ENCODE data around the gene ZBED3.
"Not testable (repeated sequence)": the region's sequence is repeated elsewhere in the genome, so short reads cannot be mapped to it uniquely, and the experiment has no call there.

Gene ZBED3, protein sequence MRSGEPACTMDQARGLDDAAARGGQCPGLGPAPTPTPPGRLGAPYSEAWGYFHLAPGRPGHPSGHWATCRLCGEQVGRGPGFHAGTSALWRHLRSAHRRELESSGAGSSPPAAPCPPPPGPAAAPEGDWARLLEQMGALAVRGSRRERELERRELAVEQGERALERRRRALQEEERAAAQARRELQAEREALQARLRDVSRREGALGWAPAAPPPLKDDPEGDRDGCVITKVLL

DNA sequence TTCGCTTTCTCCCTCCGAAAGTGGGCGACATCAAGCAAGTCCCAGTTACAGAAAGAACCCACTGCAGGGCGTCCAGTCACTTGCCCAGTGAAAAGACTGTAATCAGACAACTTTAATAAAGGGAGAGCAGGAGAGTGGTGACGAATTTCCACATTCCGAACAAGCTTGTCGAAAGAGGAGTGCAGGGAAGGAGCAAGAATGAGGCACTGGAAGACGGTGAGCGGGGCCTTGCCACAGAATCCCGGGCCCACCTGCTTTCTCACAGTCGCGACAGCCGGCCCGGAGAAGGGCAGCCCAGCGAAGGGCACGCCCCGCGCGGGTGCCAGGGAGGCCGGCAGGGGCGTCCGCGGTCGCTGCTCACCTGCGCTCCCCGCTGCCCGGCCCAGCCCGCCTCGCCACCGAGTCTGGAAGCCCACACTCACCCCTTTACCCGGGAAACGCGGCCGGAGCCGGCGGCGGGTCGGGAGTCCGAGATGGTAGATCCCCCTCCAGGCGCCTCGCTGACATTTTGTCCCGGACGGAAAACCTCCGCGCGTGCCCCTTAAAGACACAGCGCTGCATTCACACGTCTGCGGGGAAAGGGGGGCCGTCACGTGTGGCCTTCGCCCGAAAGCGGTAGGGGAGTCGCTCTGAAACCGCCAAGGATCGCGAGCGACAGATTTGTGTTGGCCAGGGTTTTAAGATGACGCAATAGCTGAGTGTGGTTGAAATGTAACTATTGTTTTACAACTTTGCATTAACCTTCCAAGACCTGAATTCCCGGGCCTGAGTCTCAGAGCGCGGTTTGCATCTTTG is at the start of gene ZBED3:
Gene ZBED3 (minus strand): TSS at position 597 of the 795 bp plus-strand sequence. CDS start 9,407 bp downstream, outside the sequence.
- peak; percentile 53 to 63 for DNase-seq

DNA sequence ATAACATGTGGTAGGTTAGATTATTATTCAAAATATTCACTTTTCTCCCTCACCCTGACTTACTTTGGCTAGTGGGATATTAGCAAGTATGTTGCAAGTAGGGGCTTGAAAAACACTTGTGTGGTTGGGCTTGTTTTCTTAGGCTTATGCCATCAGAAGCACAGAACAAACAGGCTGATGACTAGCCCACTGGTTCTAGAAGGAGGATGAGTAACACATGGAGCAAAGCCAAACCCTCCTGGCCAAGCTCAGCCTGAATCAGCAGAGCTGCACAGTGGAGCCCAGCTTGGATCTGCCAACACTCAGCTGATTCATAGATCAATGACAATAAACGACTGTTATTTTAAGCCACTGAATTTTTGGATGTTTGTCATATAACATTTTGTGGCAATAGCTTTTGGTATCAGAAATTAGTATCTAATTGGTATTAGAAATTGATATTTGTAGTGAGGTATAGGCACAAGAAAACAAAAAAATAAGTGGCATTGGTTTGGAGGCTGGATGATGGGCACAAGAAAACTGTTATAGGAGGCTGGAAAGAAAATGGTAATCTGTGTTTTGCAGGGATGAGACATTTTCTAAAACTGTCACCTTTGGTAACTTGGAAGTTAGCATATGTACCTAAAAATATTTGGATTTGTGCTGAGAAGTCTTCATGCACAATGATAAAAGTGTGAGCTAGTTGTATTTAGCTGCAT is 46.1 kb upstream of the ZBED3 start:
- no peak for DNase-seq

DNA sequence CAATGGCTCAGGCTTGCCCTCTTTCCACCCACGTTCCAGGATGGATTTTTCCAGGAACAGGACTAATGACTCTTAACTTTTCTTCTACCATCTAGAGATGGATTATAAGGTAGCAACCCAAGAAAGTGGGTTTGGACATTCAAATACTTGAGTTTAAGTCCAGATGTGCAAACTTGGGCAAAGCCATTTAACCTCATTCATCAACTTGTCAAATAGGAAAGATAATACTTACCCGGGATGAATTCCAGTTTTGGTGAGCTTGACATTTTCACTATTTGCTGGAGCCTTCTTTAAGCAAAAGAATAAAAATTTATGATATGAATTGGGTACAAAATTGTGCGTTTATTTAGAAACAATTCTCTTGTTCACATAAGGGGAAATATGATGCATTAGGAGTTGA is 44.3 kb upstream of the ZBED3 start:
- no peak for DNase-seq

DNA sequence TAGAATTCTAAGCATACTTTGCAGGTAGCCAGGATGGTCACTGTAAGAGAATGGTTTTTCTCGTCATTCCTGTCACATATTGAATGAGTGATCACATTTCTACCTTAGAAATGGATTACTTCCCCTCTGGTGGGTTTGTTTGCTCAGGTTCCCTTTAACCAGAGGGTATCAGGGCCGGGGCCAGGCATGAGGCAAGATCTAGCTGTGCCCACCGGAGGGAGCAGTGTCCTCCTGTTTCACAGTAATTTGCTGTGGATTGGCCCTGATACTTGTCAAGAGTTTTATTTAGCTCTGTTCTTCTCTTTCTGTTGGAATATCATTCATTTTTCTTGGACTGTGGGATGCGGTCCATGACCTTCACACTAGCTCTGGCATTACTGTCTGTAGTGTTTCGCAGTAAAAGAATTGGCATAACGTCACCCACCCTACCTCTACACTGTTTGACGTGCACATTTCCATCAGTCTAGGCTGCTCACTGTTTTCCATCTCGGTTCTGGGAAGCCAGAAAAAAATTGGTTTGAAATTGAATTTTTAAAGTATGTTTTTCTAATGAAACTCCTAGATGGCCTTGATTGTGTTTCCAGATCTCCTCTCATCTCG is 42.4 kb upstream of the ZBED3 start:
- no peak for DNase-seq

DNA sequence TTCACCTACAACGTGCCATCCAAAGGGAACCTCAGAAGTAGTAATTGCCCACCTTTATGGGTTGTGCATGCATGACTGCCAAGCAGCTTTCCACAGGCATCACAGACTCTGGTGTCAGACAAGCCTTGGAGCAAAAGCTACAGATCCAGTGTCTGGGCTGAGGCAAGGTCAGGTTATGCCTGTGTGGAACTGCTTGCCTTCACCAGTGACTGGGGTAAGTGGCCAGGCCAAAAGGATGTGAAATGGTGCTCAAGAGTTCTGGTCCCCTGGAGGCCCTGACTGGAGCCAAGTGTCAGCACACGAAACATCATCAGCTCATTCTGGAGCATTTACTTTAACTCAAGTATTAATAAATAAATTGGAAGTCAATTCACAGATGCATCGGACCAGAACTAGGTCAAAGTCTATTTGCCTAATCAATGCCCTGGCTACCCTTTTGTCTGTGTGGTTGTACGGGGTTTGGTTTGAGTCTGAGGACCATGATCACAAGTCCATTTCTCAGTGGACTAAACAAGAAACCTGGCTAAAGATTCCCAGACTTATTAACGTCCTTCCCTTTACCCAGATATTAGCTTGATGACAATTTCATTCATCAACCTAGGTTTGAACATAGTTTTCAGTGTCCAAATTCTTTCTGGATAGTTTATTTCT is 41.5 kb upstream of the ZBED3 start:
- DNase-seq, result no peak

DNA sequence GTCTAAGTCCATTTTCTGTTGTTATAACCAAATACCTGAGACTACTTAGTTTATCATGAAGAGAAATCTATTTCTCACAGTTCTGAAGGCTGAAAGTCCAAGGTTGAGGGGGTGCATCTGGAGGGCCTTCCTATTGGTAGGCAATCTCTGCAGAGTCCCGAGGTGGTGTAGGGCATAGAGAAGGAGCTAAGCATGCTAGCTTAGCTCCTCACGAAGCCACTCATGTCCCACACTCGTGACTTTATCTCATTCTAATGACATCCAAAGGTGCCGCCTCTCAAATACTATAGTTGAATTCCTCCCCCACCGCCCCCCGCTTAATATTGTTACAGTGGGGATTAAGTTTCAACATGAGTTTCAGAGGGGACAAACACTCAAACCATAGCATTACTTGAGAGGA is 36.0 kb upstream of the ZBED3 start:
- no peak for DNase-seq

DNA sequence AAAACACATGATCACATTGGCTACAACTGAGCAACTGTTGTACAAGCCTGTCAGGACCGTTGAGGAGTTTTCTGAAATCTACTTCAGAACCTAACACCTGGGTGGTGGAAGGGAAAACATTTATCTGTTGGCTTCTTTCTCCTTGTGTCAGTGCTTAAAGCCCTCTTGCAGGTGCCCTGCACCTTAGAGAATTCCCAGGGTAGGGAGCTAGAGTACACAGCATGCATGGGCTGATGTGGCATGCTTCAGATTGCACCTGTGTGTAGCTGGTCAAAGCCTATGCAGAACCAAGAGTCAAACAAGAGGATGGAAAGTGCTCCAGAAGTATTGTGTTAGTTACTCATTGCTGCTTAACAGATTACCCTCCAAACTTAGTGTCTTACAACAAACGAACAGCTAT is 33.6 kb upstream of the ZBED3 start:
- no peak for DNase-seq

DNA sequence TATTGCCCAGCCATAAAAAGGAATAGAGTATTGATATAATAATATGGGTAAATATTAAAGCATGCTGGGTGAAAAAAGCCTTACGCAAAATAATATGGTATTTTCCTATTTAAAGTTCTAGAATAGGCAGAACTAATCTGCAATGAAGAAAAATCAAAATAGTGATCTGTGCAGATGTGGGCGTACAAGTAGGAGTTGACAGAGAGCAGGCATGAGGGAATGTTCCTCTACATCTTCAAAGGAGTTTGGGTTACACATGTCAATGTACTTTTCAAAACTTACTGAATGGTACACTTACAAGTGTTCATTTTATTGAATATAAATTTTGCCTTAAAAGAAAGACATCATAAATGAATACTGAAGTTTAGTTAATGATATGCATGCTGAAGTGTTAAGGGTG is 33.0 kb upstream of the ZBED3 start:
- DNase-seq, result no peak

DNA sequence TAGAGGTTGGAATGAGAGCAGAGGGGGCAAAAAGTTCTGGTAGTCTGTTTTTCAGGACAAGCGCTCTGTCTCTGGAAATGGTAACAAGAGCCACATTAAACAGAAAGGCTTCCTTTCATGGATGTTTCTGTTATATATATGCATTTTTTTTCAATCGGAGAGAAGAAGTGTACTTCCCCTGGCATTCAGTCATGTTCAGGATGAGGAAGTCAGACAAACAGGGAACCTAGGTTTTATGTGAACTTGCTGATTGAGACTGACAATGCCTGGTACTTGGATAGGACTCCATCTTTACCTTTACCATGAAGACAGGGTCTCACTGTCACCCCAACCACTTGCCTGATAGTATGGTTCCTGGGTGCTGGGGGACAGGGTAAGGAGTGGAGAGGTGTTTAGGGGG is 30.1 kb upstream of the ZBED3 start:
- DNase-seq, result no peak

DNA sequence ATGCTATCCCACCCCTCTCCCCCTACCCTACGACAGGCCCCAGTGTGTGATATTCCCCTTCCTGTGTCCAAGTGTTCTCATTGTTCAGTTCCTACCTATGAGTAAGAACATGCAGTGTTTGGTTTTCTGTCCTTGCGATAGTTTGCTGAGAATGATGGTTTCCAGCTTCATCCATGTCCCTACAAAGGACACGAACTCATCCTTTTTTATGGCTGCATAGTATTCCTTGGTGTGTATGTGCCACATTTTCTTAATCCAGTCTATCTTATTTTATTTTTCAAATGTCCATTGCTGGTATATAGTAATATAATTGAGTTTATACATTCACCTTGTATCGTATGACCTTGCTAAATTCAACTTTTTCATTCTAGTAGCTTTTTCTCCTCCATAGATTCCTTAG is 19.9 kb upstream of the ZBED3 start:
- DNase-seq, result not testable (repeated sequence)

DNA sequence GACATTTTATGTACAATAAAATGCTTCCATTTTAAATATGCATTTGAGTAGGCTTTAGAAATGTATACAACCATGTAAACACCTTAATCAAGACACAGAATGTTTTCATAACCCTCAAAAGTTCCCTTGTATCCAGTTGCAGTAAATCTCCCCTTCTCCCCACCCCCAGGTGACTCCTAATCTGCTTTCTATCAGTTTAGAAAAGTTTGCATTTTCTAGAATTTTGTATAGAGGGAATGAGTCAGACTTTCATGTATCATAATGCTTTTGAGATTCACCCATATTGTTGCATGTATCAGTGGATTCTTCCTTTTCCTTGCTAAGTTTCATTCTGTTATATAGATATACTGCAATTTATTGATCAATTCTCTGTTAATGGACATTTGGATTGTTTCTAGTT is 17.7 kb upstream of the ZBED3 start:
- no peak for DNase-seq

DNA sequence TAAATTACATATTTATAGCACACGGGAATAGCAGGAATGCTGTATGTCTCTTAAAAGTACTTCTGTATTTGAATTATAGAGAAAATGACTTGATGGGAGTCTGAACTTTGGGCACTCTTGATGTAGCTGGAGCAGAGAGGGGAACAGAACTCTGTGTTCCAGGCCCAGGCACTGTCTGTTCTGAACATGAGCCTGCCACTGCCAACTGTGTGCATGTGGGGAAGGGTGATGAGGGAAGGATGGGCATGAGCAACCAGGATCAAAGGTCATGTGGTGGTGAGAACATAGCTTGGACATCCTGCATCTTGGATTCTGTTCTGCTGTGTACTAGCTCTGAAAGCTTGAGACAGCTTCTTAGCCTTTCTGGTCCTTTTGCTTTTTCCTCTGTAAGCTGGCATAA is 16.4 kb upstream of the ZBED3 start:
- no peak for DNase-seq

DNA sequence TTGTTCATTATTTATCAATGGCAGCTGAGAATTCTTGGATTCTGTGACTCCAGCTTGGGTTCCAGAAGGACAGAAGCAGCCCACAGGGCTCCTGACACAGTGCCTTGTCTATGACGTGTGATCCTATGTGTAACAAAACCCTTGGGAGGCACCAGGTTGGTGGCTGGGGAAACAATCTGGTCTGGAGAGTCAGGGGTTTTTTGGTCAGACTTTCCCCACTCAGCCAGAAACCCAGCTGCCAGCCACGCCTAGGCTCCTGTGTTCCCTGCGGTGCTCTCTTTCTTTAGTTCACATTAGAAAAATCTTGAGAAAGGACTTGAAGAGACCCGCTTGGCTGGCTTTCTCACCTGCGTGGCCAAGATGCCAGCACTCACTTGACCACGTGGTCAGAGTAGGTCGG is 15.5 kb upstream of the ZBED3 start:
- no peak for DNase-seq

DNA sequence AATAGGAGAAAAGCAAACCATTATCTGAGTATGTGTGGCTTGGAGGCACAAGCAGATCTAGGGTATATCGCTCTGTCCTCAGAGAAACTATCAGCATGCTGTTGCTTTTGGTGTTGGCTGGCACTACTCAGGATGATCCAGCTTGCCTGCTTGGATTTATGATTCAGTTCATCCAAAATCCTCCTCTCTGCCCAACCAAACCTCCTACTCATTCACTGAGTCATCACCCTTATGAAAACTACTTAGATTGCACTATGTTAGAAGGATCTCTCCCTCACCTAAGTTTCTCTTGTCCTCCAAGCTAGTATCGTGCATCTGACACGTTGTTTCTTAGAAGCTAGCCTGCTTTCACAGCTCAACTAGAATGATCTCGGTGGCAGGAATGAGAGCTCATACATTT is 14.2 kb upstream of the ZBED3 start:
- no peak for DNase-seq

DNA sequence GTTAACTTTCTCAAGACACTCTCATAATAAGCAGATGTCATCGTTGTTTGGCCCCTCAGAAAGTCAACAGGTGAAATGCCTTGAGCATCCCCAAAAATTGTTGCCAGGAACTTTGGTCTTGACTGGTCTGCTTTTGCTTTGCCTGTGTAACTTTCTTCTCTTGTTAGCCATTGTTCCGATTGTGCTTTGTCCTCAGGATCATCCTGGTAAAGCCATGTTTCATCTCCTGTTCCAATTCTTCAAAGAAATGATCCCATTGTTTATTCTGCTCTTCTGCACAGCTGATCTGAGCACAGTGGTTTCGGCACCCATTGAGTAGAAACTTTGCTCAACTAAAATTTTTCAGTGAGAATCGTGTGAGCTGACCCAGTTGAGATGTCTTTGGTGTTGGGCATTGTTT is 8.1 kb upstream of the ZBED3 start:
- DNase-seq, result no peak

DNA sequence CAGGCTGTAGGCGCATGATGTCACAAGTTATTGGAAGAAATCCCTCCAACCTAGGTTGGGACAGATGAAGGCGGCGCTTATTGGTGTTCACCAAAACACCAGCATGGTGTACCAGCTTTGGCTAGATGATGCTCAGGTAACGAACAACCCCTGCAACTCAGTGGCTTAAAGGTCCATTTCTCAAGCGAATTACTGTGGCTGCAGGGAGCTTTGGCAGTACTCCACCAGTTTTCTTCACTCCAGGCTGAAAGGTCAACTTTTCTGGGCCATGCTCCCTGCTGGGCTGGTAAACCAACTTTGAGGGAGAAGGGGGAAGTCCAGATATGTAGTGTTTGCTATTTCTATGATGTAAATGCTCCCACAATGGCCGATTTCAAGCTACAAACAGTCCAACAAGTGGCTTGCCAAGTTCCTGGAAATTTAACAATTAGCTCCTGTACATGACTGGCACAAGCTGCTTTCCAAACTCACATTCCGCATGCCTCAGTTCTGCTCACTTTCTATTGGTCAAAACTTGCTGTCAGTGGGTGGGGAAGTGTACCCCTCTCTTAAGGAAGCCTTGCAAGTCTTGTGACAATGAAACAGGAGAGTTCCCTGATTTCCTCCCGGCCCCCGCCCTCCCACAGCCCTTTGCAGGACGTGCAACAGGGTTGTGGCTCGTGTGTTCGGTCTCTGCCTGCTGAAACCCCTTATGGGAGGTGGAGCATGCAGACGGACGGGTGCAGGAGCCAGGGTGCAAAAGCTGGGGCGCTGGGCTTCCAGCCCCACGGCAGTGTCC is 588 bp upstream of the ZBED3 start:
- no peak for DNase-seq

DNA sequence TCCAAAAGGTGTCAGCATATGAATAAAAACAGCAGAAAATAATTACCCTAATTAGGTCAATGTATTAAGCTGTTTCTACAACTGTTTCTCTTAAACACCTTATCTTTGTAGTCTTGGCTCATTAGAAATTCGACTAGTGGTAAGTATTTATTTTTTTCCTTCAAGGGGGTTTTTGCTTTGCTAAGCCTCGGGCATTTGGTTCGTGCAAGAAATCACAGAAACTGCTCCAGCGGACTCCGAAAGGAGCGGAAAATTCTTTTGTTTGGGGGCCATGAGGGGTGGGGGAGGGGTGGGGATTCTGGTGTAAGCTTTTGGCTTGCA is 757 bp downstream of the ZBED3 start:
- DNase-seq, result no peak

DNA sequence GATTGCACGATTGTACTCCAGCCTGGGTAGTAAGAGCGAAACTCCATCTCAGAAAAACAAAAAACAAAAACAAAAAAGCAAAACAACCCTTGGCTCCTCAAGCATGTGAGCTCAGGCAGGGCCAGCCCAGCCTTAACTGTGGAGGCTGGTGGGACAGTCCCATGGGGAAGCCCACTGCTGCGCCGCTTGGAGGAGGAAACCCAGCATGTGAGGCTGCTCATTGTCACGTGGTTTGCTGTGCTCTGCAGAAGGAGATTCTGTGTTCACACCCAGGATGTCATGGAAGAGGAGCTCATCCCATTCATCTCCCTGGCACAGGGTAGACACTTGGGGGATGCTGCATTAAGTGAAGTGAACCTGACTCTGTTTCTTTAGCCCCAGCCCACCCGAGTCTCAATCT is 4.0 kb downstream of the ZBED3 start:
- DNase-seq, result no peak

DNA sequence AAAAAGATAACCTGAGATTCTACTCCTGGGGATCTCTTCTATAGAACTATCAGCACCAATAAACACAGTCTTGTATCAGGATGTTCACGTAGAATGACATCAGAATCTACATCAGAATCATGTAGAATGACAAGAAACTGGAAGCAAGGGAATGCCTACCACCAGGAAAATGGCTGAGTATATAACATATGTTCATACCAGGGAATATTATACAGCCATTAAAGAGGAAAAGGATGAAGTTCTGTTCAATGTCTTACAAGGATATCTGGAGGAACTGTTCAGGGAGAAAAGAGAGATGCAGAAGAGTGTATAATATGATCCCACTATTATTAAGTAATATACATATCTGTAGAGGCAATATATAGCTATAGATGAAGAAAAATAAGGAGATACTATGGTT is 4.8 kb downstream of the ZBED3 start:
- no peak for DNase-seq

DNA sequence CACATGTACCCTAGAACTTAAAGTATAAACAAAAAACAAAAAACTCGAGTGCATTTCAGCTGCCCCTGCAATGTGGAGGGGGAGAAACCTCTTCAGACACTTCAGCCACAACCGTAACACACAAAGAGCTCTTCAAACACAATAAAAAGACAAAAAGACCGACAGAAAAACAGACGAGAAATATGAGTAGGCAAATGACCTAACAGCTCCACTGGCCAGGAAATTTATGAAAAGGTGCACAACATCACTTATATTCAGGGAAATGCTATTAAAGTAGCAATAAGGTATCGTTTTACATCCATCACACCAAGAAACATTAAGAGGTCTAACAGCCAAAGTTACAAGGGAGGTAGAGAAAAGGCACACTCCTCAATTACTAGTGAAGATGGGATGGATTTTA is 6.2 kb downstream of the ZBED3 start:
- no peak for DNase-seq

DNA sequence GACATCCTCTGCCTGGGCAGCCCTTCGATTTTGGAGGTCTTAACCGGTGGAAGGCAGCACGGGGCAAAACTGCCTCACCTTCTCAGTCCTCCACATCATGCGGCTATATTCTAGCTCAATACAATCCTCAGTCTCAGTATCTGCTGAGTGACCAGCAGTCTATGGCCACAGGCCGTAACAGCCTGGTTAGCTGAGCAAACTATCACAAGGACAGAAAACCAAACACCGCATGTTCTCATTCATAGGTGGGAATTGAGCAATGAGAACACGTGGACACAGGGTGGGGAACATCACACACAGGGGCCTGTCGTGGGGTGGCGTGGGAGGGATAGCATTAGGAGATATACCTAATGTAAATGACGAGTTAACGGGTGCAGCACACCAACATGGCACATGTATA is 6.6 kb downstream of the ZBED3 start:
- DNase-seq, result not testable (repeated sequence)

DNA sequence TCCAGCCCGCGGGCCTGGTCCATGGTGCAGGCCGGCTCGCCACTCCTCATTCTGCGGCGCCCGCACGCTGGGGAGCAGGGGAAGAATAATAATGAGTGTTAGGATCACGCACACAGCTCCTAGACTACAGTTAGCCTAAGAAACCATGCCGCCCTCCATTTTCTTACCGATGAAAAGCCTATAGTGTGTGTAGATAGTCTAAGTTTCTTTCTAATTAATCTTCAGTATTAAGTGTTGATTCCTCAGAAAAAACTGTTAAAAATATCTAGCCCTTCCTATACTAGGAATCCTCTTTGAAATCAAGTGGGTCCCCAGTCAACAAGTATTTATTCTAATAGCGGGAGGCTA is 9.3 kb downstream of the ZBED3 start:
- DNase-seq, result no peak
